GM21515 (cell line): Measurements from ENCODE around the gene PDRG1.

Experiments
- ATAC-seq: cut with Tn5 transposase; IDR thresholded peaks from one replicate; pipeline ENCODE4 v1.9.1; 2021; ENCODE audit not compliant: unreplicated experiment

Gene PDRG1

DNA sequence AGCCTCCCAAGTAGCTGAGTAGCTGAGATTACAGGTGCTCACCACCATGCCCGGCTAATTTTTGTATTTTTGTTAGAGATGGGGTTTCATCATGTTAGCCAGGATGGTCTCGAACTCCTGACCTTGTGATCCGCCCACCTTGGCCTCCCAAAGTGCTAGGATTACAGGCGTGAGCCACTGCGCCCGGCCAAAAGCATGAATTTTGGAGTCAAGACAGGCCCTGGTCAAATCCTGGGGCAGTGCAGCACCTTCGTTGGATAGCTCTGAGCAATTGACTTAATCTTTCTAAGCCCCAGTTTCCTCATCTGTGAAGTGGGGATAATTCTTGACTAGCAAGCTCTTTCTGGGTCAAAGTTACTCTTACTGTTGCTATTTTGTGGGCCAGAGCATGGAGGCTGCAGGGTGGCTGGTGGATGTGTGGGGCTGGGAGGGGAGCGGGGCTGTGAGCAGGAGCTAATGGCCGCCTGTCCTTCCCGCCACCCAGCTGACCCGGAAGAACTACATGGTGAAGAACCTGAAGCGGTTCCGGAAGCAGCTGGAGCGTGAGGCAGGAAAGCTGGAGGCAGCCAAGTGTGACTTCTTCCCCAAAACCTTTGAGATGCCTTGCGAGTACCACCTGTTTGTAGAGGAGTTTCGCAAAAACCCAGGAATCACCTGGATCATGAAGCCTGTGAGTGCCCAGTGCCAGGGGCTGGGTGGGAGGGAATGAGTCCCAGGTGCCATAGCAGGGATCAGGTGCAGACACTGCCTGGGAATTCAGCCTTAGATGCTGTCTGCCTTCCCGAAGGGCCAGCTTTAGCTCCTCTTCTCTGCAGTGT lies 42.4 kb downstream of the PDRG1 start:
- ATAC-seq = no peak

DNA sequence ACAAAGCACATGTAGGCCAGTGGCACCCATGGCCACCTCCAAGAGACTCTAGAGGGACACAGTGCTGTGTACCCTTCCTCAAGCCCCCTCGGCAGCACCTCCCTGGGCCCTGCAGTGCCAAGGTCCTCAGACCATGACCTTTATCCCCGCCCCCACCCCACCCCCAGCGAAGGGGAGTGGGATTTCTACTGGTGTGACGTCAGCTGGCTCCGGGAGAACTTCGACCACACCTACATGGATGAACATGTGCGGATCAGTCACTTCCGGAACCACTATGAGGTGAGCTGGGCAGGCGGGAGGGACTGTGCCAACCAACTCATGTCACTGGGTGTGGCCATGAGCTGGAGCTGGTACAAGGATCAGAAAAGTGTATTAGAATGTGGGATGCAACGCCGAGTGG lies 43.4 kb downstream of the PDRG1 start:
- ATAC-seq = no peak

- ATAC-seq = no peak
Observed at GRCh38 chr20:31908016-31908415, 43.8 kb downstream of the PDRG1 start.

GRCh38 chr20:31907046-31907445 lies 44.8 kb downstream of the PDRG1 start:
- ATAC-seq = no peak

DNA sequence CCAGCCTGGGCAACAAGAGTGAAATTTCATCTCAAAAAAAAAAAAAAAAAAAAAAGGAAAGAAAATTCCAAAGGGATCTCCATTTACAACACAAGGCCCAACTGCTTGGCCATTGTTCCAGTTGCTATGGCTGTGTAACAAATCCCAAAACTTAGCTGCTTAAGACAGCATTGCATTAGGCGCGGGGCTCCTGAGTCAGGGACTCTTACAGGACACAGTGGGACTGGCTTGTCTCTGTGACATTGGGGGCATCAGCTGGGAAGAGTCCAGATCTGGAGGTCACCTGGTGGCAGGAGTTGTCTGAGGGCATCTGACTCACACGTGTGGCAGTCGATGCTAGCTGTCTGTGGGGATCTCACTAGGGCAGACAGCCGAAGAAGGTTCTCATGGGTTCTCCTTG lies 45.8 kb downstream of the PDRG1 start:
- ATAC-seq = no peak

GRCh38 chr20:31903627-31904386 lies 48.0 kb downstream of the PDRG1 start:
- no peak for ATAC-seq

GRCh38 chr20:31901615-31902014 lies 50.2 kb downstream of the PDRG1 start:
- no peak for ATAC-seq

GRCh38 chr20:31897541-31897940 lies 54.3 kb downstream of the PDRG1 start:
- no peak for ATAC-seq

DNA sequence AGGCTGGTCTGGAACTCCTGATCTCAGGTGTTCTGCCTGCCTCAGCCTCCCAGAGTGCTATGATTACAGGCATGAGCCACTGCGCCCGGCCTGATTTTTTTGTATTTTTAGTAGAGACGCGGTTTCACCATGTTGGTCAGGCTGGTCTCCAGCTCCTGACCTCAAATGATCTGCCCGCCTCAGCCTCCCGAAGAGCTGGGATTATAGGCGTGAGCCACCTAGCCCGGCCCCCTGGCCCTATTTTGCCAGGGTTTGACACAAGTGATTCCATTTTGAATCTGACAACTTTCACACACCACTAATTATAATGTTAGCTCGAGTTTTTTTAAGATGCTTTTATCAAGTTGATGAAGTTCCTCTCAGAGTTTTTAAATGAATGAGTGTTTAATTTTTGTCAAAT lies 55.8 kb downstream of the PDRG1 start:
- ATAC-seq = no peak

GRCh38 chr20:31894980-31895675 lies 56.7 kb downstream of the PDRG1 start:
- ATAC-seq = peak; percentile 93
